ENCODE measurements around the gene TET1. TPM values are rescaled to one million over a fixed set of nuclear protein-coding genes. Genes with fewer than 3 reads are reported as not detected.
"Not testable (repeated sequence)": the region's sequence is repeated elsewhere in the genome, so short reads cannot be mapped to it uniquely, and the experiment has no call there.

The TET1 gene
- total RNA-seq, 1 donor from 2014 or later, result 0.39 TPM

DNA sequence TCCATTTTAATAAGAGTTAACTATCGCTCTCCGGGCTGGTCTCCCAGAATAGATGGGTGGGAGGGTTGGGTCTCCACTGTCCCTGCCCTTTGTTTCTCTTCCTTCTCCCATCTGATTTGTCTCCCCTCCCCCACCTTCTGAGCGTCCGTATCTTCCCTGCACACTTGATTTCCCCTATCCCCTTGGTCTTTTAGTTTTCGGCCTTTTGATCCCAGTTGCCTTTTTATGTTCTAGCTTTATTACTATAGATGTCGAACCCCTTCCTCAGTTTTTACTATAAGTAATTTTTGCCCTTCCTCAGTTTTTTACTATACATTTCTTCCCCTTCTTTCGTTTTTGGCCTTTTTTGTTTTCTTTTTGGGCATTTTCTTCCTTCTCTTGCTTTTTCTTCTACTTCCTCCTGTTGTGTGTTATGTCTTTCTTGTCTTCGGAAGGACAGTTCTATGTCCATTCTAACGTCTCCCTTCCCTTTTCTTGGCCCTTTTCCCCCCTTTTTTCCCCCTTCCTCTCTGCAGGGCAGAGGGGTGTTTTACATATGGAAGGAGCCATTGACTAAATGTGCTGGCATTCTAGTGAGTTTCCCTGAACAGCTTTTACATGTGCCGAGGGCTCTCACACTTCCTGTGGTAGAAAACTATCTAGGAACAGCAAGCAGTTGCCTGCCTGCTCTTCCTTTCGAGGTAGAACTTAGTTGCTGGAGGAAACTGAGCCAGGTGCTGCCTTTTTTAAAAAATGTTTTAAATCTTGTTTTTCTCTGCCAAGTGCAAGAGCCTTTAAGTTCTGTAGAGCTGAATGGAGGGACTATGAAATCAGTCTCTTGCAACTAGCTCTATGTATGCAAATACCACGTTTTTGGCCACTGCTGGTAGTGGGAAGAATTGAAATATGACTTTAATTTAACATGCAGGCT, 2.8 kb downstream of the TET1 start:
- no peak for DNase-seq (ENCODE audit: low read depth in 2 of 2)

DNA sequence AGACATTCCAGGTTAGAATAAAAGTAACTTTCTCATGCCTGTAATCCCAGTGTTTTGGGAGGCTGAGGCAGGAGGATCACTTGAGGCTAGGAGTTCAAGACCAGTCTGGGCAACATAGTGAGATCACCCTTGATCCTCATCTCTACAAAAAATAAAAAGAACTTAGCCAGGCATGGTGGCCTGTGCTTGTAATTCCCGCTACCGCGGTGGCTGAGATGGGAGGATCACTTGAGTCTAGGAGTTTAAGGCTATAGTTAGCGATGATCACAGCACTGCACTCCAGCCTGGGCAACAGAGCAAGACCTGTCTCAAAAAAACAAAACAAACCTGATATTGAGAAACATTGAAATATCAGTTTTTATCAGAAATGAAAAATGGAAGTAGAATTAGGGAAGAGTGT, 4.6 kb downstream of the TET1 start:
- no peak for DNase-seq (ENCODE audit: low read depth in 2 of 2)

DNA sequence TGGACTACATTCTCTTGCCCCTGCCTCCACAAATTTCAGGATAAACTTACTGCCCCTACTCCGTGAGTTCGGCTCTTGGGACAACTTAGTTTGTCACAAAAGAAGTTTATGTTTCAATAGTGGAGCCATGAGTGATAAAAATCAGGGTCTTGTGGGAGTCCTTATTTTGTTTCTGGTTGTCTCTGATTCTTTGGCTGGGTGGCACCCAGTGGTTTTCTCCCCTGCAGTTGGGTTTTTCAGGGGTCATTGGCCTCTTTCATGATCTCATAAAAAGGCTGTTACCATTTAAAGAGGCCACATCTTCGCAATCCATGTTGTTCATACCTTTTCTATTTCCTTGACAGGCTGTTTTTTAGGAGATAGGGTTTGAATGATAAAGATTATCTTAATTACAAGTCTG, 5.5 kb downstream of the TET1 start:
- DNase-seq (ENCODE audit: low read depth in 2 of 2), result no peak

DNA sequence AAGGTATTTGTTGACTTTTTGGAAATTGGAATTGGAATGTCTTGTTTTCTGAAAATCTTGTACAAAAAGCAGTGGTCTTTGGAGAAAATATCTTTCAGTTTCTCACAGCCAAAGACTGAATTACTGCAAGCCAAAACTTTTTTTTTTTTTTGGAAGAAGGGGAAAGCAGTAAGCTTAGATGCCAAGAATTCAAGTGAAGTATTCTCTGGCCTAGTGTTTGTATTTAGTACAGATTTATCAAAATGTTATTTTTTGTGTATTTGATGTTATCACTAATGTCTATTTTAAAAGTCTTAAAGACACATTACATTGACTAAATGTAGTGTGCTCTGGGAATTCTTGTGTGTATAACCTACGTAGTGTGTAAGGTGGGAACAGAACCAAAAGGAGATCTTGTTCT, 6.2 kb downstream of the TET1 start:
- DNase-seq (ENCODE audit: low read depth in 2 of 2), result no peak

DNA sequence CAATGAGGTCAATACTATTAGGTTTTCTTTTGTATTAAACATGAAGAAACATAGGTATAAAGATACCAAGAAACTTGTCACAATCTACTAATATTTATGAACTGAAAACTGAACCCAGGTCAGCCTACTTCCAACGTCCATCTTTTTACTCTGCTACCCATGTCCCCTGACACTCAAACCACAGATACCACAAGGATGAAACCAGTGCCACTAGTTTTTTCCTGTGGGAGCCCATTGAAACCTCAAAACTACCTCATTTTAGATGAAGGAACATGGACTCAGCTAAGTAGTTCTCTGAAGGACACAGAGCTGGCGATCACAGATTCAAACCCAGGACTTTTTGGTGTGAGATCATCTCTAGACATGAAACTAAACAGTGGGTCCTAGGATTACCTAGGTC, 6.8 kb downstream of the TET1 start:
- DNase-seq (ENCODE audit: low read depth in 2 of 2), result no peak

DNA sequence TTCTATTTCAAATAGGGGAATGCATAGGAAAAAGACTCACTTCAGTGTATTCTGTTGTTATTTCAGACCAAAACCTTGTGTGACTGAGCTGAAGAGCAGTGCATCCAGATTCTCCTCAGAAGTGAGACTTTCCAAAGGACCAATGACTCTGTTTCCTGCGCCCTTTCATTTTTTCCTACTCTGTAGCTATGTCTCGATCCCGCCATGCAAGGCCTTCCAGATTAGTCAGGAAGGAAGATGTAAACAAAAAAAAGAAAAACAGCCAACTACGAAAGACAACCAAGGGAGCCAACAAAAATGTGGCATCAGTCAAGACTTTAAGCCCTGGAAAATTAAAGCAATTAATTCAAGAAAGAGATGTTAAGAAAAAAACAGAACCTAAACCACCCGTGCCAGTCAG, 12.0 kb downstream of the TET1 start:
- DNase-seq (ENCODE audit: low read depth in 2 of 2), result no peak

DNA sequence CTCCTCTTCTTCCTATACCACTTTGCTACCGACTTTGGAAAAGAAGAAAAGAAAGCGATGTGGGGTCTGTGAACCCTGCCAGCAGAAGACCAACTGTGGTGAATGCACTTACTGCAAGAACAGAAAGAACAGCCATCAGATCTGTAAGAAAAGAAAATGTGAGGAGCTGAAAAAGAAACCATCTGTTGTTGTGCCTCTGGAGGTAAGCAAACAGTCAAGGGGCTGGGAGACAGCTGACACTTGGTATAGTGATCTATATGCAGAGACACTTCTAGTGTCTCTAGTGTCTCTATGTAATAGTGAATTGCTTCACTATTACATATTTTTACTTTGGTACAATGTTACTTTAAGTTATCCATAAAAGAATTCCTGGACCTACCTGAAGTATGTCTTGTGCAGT, 13.9 kb downstream of the TET1 start:
- no peak for DNase-seq (ENCODE audit: low read depth in 2 of 2)

DNA sequence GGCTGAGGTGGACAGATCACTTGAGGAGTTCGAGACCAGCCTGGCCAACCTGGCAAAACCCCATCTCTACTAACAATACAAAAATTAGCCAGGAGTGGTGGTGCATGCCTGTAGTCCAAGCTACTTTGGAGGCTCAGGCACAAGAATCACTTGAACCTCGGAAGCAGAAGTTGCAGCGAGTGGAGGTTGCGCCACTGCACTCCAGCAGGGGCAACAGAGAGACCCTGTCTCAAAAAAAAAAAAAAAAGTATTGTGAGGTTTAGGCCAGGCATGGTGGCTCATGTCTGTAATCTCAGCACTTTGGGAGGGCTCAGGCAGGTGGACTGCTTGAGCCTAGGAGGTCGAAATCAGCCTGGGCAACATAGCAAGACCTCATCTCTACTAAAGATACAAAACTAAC, 16.0 kb downstream of the TET1 start:
- DNase-seq (ENCODE audit: low read depth in 2 of 2), result no peak

DNA sequence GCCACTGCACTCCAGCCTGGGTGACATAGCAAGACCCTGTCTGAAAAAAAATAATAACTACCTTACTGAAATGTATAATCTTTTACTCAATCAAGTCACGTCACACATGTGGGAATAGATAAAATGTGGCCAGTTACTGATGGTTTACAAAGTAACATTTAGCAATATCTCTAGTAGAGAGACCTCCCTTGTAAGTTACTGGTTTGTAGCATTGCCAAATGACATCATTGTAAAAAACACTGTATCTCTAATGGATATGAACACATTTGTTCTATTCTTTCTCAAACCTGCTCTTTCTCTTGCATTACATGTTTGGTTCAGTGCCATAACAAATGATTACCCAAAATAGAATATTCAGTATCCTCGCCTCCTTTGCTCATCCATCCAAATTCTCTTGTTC, 18.8 kb downstream of the TET1 start:
- DNase-seq (ENCODE audit: low read depth in 2 of 2), result no peak

DNA sequence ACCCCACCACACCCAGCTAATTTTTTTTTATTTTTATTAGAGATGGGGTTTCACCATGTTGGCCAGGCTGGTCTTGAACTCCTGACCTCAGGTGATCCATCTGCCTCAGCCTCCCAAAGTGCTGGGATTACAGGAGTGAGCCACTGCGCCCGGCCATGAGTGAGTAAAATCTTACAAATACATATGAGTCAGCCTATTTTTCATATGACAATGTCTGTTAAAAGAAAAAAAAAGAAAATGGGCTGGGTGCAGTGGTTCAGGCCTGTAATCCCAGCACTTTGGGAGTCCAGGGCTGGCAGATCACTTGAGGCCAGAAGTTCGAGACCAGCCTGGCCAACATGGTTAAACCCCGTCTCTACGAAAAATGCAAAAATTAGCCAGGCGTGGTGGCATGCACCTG, 24.1 kb downstream of the TET1 start:
- DNase-seq (ENCODE audit: low read depth in 2 of 2), result not testable (repeated sequence)

DNA sequence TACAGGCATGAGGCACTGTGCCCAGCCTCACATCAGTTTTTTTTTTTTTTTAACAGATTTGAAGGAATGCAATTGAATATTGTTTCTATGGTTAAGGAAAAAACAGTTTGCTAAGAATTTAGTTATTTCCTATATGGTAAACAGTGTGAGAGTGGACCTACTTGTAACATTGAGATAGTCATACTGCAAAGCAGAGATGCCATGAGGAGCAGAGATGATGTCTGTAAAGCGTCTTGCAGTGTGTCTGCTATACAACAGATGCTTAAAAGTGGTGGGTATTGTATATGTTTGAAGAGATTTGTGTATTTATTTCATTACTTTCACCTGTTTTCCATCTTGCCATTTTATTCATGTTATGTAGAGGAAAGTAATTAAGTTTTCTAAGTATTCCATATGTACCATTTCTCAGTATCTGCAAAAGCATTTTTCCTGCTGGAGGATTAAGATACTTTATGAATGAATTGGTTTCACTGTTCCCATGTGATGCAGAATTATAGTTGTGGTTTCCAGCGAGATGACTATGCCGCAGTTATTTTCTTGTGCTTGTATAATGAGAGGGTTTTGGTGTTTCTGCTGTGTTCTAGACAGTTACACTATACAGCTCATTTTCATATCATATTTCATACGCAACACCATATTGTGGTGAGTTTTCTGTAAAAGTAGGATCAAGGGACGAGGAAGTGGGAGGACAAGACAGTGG, 26.6 kb downstream of the TET1 start:
- no peak for DNase-seq (ENCODE audit: low read depth in 2 of 2)

DNA sequence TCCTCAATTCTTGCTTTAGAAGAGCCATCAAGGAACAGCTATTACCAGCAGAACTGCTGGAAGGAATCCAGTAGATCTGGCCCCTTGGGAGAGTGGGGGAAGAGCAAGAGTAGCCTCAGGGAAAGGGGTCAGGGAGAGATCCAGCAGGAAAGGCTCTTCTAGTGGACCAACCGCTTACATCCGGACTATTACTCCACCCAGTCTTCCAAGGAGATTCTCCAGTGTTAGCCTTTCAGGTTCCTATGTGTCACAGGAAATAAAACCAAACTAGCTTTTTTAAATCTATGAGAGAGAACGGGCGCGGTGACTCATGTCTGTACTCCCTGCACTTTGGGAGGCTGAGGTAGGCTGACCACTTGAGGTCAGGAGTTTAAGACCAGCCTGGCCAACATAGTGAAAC, 34.3 kb downstream of the TET1 start:
- peak in 1 of 2 donors; percentile 42 for DNase-seq (ENCODE audit: low read depth in 2 of 2)

DNA sequence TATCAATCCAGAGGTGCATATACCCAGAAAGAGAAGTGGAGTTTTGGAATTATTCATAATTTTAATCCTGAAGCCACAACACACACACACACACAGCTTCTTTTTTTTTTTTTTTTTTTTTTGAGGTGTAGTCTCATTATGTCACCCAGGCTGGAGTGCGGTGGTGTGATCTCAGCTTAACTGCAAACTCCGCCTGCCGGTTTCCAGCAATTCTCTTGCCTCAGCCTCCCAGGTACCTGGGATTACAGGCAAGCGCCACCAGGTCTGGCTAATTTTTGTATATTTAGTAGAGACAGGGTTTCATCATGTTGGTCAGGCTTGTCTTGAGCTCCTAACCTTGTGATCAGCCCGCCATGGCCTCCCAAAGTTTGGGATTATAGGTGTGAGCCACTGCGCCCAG, 35.4 kb downstream of the TET1 start:
- DNase-seq (ENCODE audit: low read depth in 2 of 2), result no peak

DNA sequence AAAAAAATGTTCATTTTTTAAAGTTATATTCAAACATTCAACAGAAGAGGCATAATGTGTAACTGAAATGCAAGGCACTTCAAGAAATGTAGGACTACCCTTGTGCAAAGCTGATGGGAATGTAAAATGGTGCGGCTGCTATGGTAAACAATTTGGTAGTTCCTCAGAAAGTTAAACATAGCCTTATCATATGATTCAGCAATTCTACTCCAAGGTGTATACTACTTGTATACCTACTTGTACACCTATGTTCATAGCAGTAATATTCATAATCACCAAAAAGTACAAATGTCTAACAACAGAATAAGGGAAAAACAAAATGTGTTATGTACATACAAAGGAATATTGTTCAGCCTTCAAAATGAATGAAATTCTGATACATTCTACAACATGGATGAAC, 37.3 kb downstream of the TET1 start:
- no peak for DNase-seq (ENCODE audit: low read depth in 2 of 2)

DNA sequence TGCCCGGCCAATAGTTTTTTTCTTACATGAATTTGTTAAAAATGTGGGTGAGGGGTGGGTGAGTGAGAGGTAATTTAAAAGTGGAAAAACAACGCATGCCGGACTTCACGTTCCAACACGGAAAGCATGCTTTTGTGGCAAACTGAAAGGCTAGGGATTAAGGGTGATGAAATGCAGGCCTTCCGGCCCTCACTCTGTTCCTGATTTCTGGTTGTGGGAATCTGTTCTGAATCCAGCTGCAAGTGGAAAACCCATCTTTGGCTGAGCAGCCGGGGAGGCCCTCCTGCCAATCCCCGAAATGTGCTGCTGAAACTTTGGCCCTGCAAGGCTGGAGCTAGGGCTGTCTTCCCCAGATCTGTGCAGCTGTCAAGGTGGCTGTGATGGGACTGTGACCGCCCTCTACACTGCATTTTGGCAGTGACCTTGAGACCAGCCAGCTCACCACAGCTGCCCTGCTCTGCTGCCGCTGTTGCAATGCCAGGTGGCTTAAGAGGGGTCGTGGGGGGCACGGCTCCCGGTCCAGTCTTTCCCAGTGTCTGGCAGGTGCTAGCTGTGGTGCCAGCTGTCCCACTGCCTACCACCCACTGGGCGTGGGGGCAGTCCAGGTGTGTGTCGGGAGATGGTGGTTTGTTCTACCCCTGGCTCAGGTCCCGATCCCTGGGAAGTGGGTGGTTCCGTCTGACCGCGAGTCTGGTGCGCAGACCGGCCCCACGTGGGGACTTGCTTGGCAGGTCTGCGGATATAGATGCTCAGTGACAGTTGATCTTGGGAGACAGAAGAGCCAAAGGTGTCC, 39.0 kb downstream of the TET1 start:
- DNase-seq (ENCODE audit: low read depth in 2 of 2), result peak; percentile 5 to 6

DNA sequence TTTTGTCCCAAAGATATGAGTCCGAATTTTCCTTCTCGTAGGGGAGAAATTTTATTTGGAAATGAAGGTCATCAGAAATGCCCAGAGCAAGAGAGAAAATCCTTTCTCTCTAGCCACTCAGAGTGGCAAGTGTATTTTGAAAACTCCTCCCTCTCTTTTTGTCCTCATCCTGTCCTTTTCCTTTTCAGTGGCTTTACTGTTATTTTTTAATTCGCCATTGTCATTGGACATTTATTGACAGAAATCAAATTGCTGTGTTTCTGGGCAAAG, 39.6 kb downstream of the TET1 start:
- no peak for DNase-seq (ENCODE audit: low read depth in 2 of 2)

DNA sequence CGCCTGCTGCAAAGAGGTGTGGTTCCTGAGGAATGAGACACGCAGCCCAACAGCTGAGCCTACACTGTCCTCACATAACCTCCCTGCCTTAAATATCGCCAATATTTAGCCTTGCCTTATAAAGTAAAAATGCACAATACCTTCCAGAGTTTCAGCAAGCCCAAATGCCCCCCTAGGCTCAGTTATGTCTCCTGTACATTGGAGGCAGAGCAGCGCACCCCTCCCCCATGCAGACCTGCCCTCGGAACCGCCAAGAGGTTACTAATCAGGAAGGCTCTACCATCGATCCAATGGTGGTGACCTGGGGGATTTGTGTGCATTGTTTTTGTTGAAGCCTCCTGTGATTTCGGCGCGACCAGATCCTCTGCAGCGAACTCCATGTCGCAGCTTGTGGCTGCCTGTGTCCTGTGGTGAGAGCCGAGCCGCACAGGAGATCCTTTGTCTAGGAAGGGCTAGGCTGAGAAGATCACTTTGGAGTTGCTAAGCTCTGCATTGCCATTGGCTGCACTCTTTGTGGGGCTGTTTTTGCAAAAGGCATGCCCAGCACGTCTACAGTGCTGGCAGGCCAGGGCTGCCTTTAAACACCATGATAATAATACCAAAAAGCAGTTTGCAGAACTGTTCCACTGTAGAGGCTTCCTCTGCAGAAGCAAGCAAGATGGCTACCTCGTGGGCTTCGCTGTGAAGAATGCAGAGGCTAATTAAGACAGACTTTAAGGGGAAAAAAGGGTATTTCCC, 40.1 kb downstream of the TET1 start:
- peak; percentile 47 to 70 for DNase-seq (ENCODE audit: low read depth in 2 of 2)

DNA sequence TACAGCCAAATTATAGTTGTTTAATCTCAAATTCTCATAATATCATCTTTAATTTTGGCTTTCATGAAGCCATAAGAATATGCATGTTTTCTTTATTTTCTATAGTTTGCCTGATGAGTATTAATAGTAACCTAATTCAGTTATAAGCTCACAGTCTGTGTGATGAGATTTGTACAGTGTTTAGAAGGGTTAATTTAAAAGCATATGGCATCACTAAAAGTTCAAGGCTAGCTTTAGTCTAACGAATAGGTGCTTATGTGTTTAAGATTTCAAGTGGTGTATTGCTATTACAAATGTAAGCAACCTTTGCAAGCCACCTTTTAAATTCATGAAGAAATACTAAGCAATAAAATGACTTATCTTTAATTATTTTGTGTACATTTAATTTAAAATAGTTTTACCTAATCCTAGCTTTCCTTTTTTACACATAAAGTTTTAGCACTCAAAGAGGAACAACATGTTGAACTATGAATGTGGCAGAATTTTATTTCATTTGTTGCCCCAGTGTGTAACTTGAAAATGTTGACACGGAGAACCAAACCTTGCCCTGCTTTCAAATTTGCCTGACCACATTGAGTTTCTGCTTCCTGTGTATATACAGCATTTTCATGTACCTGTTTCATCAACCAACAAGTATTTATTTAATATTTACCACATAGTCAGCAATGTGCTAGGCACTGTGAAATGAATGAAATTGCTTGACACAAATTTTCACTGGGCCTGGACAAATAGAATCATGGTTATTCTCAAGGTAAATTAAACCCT, 41.5 kb downstream of the TET1 start:
- no peak for DNase-seq (ENCODE audit: low read depth in 2 of 2)

DNA sequence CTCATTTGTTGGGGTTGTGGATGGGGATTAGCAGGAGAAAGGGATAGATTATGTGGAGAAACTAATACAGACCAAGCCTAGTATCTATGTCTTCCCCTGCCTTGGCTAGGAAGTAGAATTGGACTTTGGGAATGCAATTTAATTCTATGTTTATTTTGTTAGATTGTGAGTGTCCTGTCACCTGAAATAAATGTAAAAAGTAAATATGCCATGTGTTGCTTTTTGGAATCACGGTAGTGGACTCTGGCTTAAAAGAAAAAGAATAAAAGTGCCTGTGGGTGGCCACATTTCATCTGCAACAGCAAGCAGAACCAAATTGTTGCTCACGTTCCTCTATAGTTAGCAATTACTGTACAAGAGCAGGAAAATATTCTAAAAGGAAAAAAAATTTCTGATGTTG, 42.3 kb downstream of the TET1 start:
- no peak for DNase-seq (ENCODE audit: low read depth in 2 of 2)

DNA sequence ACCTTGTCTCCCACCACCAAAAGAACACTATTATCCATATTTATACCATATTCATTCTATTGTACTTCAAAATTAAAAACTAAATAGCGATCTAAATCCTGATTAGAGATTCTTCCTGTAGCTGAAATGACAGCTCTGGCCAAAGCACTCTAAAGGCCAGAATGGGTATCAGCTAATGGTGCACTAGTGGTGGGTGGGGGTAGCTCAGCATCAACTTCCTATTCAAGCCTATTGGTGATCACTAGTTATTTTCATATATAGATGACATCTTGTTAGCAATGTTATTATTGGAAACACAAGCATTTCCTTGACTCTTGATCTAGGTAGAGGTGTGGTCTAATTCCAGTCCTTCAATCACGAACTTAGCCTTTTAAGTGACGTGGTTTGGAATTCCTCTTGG, 43.6 kb downstream of the TET1 start:
- DNase-seq (ENCODE audit: low read depth in 2 of 2), result no peak

DNA sequence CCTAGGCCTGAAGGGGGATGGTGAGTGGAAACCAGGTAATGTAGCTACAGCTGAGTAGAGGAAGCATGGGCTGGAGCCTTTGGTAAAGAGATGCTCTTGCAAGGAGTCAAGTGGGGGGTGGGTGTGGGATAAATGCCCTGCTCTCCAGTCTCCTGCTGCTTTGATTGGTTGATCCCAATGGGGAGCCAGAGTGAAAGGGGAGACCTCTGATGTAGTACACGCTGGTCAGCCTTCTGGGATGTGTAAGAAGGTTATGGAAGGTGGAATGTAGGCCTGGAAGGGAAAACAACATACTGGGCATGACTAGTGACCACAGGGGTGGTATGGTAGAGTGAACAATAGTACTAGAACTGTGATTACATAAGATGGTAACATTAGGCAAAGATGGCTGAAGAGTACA, 44.3 kb downstream of the TET1 start:
- DNase-seq (ENCODE audit: low read depth in 2 of 2), result no peak
